DMS53 treated with DMSO at 0.1 percent for 48 hours (cell line): ENCODE measurements around the gene PRDM16.

ENCODE experiments used
- DNase-seq: peaks from one replicate; lab custom pipeline; 2025; ENCODE audit not compliant: unreplicated experiment; lab: John Stamatoyannopoulos, UW

The PRDM16 gene

GRCh38 chr1:3383679-3384078 lies 314.7 kb downstream of the PRDM16 start:
- no peak for DNase-seq

GRCh38 chr1:3384407-3384806 lies 315.4 kb downstream of the PRDM16 start:
- DNase-seq: no peak

GRCh38 chr1:3386205-3387002 lies 317.4 kb downstream of the PRDM16 start:
- DNase-seq: no peak

GRCh38 chr1:3387401-3387800 lies 318.4 kb downstream of the PRDM16 start:
- no peak for DNase-seq

- no peak for DNase-seq
Observed at GRCh38 chr1:3389093-3389833, 320.3 kb downstream of the PRDM16 start.

GRCh38 chr1:3390291-3390690 lies 321.3 kb downstream of the PRDM16 start:
- no peak for DNase-seq

- DNase-seq: no peak
Observed at GRCh38 chr1:3391711-3392110, 322.7 kb downstream of the PRDM16 start.

- no peak for DNase-seq
Observed at GRCh38 chr1:3393024-3393986, 324.3 kb downstream of the PRDM16 start.

- no peak for DNase-seq
Observed at GRCh38 chr1:3393987-3394920, 325.3 kb downstream of the PRDM16 start.

- no peak for DNase-seq
Observed at GRCh38 chr1:3396411-3396810, 327.4 kb downstream of the PRDM16 start.

- no peak for DNase-seq
Observed at GRCh38 chr1:3397311-3397710, 328.3 kb downstream of the PRDM16 start.

GRCh38 chr1:3398396-3399140 lies 329.6 kb downstream of the PRDM16 start:
- DNase-seq: no peak

- DNase-seq: no peak
Observed at GRCh38 chr1:3399732-3400131, 330.7 kb downstream of the PRDM16 start.

- DNase-seq: no peak
Observed at GRCh38 chr1:3401585-3402257, 332.7 kb downstream of the PRDM16 start.

GRCh38 chr1:3402258-3403010 lies 333.4 kb downstream of the PRDM16 start:
- DNase-seq: no peak

GRCh38 chr1:3403011-3403345 lies 334.0 kb downstream of the PRDM16 start:
- DNase-seq: no peak

- DNase-seq: no peak
Observed at GRCh38 chr1:3403388-3404231, 334.6 kb downstream of the PRDM16 start.
